Smooth muscle cell (in vitro differentiated cells): ENCODE data around the gene QPCTL. TPM values are rescaled to one million over a fixed set of nuclear protein-coding genes. Genes with fewer than 3 reads are reported as not detected.

Experiments used
- DNase-seq: peaks from one replicate; lab custom pipeline; 2025; ENCODE audit not compliant: unreplicated experiment; lab: John Stamatoyannopoulos, UW
- H2AFZ ChIP-seq: fragments of 200-600 bp; sonication (generic); 2 replicates; pipeline ENCODE4 v1.6.0; 2016; ENCODE audit warnings: antibody characterized with exemption, low read depth, mild to moderate bottlenecking
- H3F3A ChIP-seq: fragments of 200-600 bp; sonication (generic); 2 replicates; pipeline ENCODE4 v1.6.0; 2017; ENCODE audit warnings: antibody characterized with exemption, low read depth
- H3K27ac ChIP-seq: fragments of 200-600 bp; sonication (generic); 2 replicates; pipeline ENCODE4 v1.5.1; 2016; ENCODE audit warnings: low read depth, mild to moderate bottlenecking
- H3K27me3 ChIP-seq: fragments of 200-600 bp; sonication (generic); 2 replicates; pipeline ENCODE4 v1.6.1; 2016; ENCODE audit warnings: low read depth, mild to moderate bottlenecking
- H3K36me3 ChIP-seq: fragments of 200-600 bp; sonication (generic); 2 replicates; pipeline ENCODE4 v1.5.1; 2016; ENCODE audit warnings: low read depth
- H3K4me1 ChIP-seq: fragments of 200-600 bp; sonication (generic); 2 replicates; pipeline ENCODE4 v1.5.1; 2016; ENCODE audit warnings: low read depth
- H3K4me2 ChIP-seq: fragments of 200-600 bp; sonication (generic); 2 replicates; pipeline ENCODE4 v1.6.0; 2016; ENCODE audit warnings: mild to moderate bottlenecking
- H3K4me3 ChIP-seq: fragments of 200-600 bp; sonication (generic); 2 replicates; pipeline ENCODE4 v1.5.1; 2016; ENCODE audit warnings: mild to moderate bottlenecking
- H3K79me2 ChIP-seq: fragments of 200-600 bp; sonication (generic); 2 replicates; pipeline ENCODE4 v1.6.0; 2016; ENCODE audit warnings: low read depth, mild to moderate bottlenecking
- H3K9ac ChIP-seq: fragments of 200-600 bp; sonication (generic); 2 replicates; pipeline ENCODE4 v1.6.0; 2016; ENCODE audit warnings: low read depth
- H3K9me3 ChIP-seq: fragments of 200-600 bp; sonication (generic); replicated peaks from 2 replicates; pipeline ENCODE4 v1.5.1; 2016; ENCODE audit warnings: low read depth
- H4K20me1 ChIP-seq: fragments of 200-600 bp; sonication (generic); 2 replicates; pipeline ENCODE4 v1.6.0; 2016; ENCODE audit warnings: low read depth
- WGBS: methylation state at CpG from one replicate; pipeline ENCODE4 v1.1.7; 2016; ENCODE audit warnings: low lambda C conversion rate; 5-methylcytosine and 5-hydroxymethylcytosine counted together
- polyA plus RNA-seq: library from polyadenylated mRNA; unstranded; fragments of >200 nt; fragmentation: Nextera tagmentation; extraction: Ambion mirVana; gene quantifications from 2 replicates; pipeline ENCODE4 v1.2.1, GENCODE V29; 2016
- total RNA-seq: library from RNA; depleted of rRNA; stranded (reverse); fragments of >200 nt; gene quantifications from 2 replicates; pipeline ENCODE4 v1.2.3, GENCODE V29; 2014
- TF ChIP-seq, protein P1 (sequence below): fragments of 200-600 bp; sonication (generic); IDR thresholded peaks from 2 replicates; pipeline ENCODE4 v1.5.1; 2017; ENCODE audit warnings: borderline replicate concordance, mild to moderate bottlenecking, antibody characterized with exemption; ENCODE audit not compliant: insufficient read depth, poor library complexity, severe bottlenecking

QPCTL gene
- total and polyA plus RNA-seq, 2 experiments from 2014 or later, result 12.2 to 13.3 TPM

- Histone ChIP-seq H4K20me1 (no peaks in the 10 kb centered on the region), H3F3A (no peaks in the 10 kb centered on the region), H3K9me3 (no peaks in the 10 kb centered on the region), H3K4me1 (no peaks in the 10 kb centered on the region), H2AFZ (no peak overlapping the region), H3K27ac (no peak overlapping the region), H3K36me3 (no peaks in the 10 kb centered on the region), H3K4me3 (no peak overlapping the region), H3K79me2 (no peaks in the 10 kb centered on the region), H3K9ac (no peak overlapping the region), H3K4me2 (no peak overlapping the region), H3K27me3 (no peaks in the 10 kb centered on the region)
- TF ChIP-seq, protein P1, sequence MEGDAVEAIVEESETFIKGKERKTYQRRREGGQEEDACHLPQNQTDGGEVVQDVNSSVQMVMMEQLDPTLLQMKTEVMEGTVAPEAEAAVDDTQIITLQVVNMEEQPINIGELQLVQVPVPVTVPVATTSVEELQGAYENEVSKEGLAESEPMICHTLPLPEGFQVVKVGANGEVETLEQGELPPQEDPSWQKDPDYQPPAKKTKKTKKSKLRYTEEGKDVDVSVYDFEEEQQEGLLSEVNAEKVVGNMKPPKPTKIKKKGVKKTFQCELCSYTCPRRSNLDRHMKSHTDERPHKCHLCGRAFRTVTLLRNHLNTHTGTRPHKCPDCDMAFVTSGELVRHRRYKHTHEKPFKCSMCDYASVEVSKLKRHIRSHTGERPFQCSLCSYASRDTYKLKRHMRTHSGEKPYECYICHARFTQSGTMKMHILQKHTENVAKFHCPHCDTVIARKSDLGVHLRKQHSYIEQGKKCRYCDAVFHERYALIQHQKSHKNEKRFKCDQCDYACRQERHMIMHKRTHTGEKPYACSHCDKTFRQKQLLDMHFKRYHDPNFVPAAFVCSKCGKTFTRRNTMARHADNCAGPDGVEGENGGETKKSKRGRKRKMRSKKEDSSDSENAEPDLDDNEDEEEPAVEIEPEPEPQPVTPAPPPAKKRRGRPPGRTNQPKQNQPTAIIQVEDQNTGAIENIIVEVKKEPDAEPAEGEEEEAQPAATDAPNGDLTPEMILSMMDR, result no peak
- no peak for DNase-seq
- 89% methylated on average over 7 of the region's 7 CpGs for WGBS
Observed at GRCh38 chr19:45701676-45702075, 9.2 kb downstream of the QPCTL start.

DNA sequence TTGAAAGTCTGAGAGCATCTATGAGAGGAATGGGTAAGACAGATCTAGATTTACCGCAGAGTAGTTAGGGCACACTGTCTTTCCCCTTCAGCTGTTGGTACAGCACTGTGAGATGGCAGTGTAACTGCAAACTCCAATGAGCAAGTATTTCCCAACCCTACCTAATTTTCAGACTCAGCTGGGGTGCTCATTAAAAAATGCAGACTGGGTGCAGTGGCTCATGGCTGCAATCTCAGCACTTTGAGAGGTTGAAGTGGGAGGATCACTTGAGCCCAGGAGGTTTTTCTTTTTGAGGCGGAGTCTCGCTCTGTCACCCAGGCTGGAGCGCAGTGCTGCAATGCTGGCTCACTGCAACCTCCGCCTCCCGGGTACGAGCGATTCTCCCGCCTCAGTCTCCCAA is 12.6 kb downstream of the QPCTL start:
- Histone ChIP-seq H3K36me3 (no peaks in the 10 kb centered on the region), H3K4me3 (no peak overlapping the region), H3K79me2 (no peaks in the 10 kb centered on the region), H3K9ac (no peak overlapping the region), H4K20me1 (no peaks in the 10 kb centered on the region), H3K9me3 (no peaks in the 10 kb centered on the region), H3K4me1 (no peaks in the 10 kb centered on the region), H3K27ac (no peak overlapping the region), H3F3A (peaks cover 4% of the 10 kb centered on the region), H3K27me3 (no peaks in the 10 kb centered on the region), H2AFZ (no peak overlapping the region), H3K4me2 (no peak overlapping the region)
- TF ChIP-seq, protein P1, result no peak
- DNase-seq, result no peak
- 89% methylated on average over 9 of the region's 9 CpGs for WGBS

DNA sequence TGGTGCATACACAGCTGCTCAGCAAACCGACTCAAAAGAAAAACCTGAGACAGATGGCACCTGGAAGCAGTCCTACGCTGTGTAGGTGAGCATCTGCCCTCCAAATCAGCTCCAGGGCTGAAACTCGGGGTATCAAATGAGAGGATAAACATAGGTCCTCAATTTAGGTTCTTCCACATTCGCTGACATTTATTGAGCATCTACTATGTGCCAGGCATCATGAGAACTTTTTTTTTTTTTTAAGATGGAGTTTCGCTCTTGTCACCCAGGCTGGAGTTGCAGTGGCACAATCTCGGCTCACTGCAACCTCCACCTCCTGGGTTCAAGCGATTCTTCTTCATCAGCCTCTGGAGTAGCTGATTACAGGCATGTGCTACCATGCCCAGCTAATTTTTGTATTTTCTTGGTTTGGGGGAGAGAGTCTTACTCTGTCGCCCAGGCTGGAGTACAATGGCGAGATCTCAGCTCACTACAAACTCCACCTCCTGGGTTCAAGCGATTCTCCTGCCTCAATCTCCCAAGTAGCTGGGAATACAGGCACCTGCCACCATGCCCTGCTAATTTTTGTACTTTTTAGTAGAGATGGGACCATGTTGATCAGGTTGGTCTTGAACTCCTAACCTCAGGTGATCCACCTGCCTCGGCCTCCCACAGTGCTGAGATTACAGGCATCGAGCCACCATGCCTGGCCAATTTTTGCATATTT is 13.4 kb downstream of the QPCTL start:
- H3K4me1 ChIP-seq, result no peaks in the 10 kb centered on the region
- no peaks in the 10 kb centered on the region for H3K27me3 ChIP-seq
- peaks cover 5% of the 10 kb centered on the region for H3K79me2 ChIP-seq
- no peaks in the 10 kb centered on the region for H4K20me1 ChIP-seq
- peaks cover 4% of the 10 kb centered on the region for H3F3A ChIP-seq
- no peaks in the 10 kb centered on the region for H3K9me3 ChIP-seq
- 97% methylated on average over 12 of the region's 12 CpGs for WGBS
- DNase-seq, result no peak
- no peak overlapping the region for H2AFZ ChIP-seq
- H3K27ac ChIP-seq, result no peak overlapping the region
- no peak overlapping the region for H3K4me2 ChIP-seq
- no peak overlapping the region for H3K9ac ChIP-seq
- H3K4me3 ChIP-seq, result no peak overlapping the region
- no peaks in the 10 kb centered on the region for H3K36me3 ChIP-seq
- TF ChIP-seq, protein P1, result no peak

GRCh38 chr19:45710356-45711130 is 18.1 kb downstream of the QPCTL start:
- H3K79me2 ChIP-seq, result peaks cover 48% of the 10 kb centered on the region

More at GRCh38 chr19:45710356-45711130, 18.1 kb downstream of the QPCTL start:
- Histone ChIP-seq H3K4me2 (no peak overlapping the region), H3K27me3 (no peaks in the 10 kb centered on the region), H3K9ac (no peak overlapping the region), H3K27ac (no peak overlapping the region), H3K4me3 (no peak overlapping the region), H3F3A (peaks cover 4% of the 10 kb centered on the region), H3K36me3 (no peaks in the 10 kb centered on the region), H3K9me3 (no peaks in the 10 kb centered on the region), H4K20me1 (no peaks in the 10 kb centered on the region), H3K4me1 (no peaks in the 10 kb centered on the region), H2AFZ (no peak overlapping the region)
- TF ChIP-seq, protein P1, result no peak
- 91% methylated on average over 10 of the region's 10 CpGs for WGBS
- DNase-seq, result no peak
